ENCODE measurements around the gene VTI1B. TPM values are rescaled to one million over a fixed set of nuclear protein-coding genes. Genes with fewer than 3 reads are reported as not detected.

Gene VTI1B
- total and polyA plus RNA-seq, 2 of the 4 experiments (the other 2 are of a cell fraction) = 61.8 to 90.2 TPM

GRCh38 chr14:67609642-67610310, 64.7 kb downstream of the VTI1B start:
- in situ Hi-C loops (cut with MboI; ENCODE audit: low sequenced_read_pairs) = no loop called here
- no CpG with 5 or more reads among the region's 10 CpGs for WGBS, 2 experiments (ENCODE audit: extremely low coverage in 2 of 2, insufficient read length in 1 of 2)

More at GRCh38 chr14:67609642-67610310, 64.7 kb downstream of the VTI1B start:
- Histone ChIP-seq H3K36me3 (ENCODE audit: control insufficient read depth, insufficient read depth, low read length) (no peaks in the 10 kb centered on the region), H3K23ac (ENCODE audit: low read depth, low read length) (no peak overlapping the region), H2AFZ (replicated peaks; ENCODE audit: low read length, poor library complexity) (no peak overlapping the region), H4K5ac (ENCODE audit: low read depth, low read length) (no peak overlapping the region), H3K4me1 (ENCODE audit: control insufficient read depth, insufficient read depth, low read length) (no peaks in the 10 kb centered on the region), H3K27me3 (ENCODE audit: control insufficient read depth, insufficient read depth, low read length) (peaks cover 35% of the 10 kb centered on the region), H3K4me2 (ENCODE audit: low read depth, low read length) (no peak overlapping the region), H3K9me3 (ENCODE audit: control insufficient read depth, insufficient read depth, low read length) (no peaks in the 10 kb centered on the region), H4K8ac (ENCODE audit: low read depth in 2 of 2, low read length in 2 of 2) (no peak overlapping the region), H2BK5ac (ENCODE audit: low read depth, low read length, poor library complexity, severe bottlenecking) (no peak overlapping the region), H3K56ac (ENCODE audit: extremely low read depth, insufficient read depth, low read length) (no peak overlapping the region), H2AK5ac (ENCODE audit: low read depth, low read length) (no peak overlapping the region), H3K18ac (ENCODE audit: low read depth, low read length) (no peak overlapping the region), H3K14ac (replicated peaks; ENCODE audit: low read depth, low read length) (no peak overlapping the region), H3K79me1 (ENCODE audit: low read depth in 1 of 2, low read length in 2 of 2) (no peaks in the 10 kb centered on the region), H3K9ac (ENCODE audit: low read depth, low read length) (no peak overlapping the region), H3K4me3 (ENCODE audit: insufficient read depth, low read depth, low read length) (no peak overlapping the region), H2BK20ac (ENCODE audit: low read depth, low read length) (no peak overlapping the region), H2BK120ac (ENCODE audit: low read depth, low read length) (no peak overlapping the region), H4K91ac (ENCODE audit: insufficient read depth, low read depth, low read length) (no peak overlapping the region), H3K9me1 (ENCODE audit: insufficient read depth, low read length) (no peaks in the 10 kb centered on the region), H3K4ac (ENCODE audit: low read depth, low read length) (no peak overlapping the region), H3K27ac (ENCODE audit: insufficient read depth, low read length) (no peak overlapping the region), H2BK15ac (ENCODE audit: low read depth, low read length) (no peak overlapping the region), H4K20me1 (ENCODE audit: insufficient read depth, low read length) (no peaks in the 10 kb centered on the region), H2AK9ac (replicated peaks; ENCODE audit: low read depth, low read length, poor library complexity) (no peak overlapping the region)
- ATAC-seq (ENCODE audit: low read depth) = no peak
- ChIA-PET POLR2A (ENCODE audit: unreplicated experiment) (no interaction called here), CTCF (no interaction called here)
- dilution Hi-C loops (cut with HindIII; ENCODE audit: low sequenced_read_pairs, unreplicated experiment) (no loop called here), intact Hi-C loops (cut with micrococcal nuclease) (no loop called here)
- no peak for TF ChIP-seq SMC3 (IDR thresholded peaks at IDR 0.05; ENCODE audit: low read depth, low read length)
- no peak for TF ChIP-seq MXI1 (IDR thresholded peaks at IDR 0.05; ENCODE audit: borderline replicate concordance, low read depth, low read length)
- no peak for TF ChIP-seq RAD21 (IDR thresholded peaks at IDR 0.05; ENCODE audit: low read length)
- no peak for TF ChIP-seq FOS (IDR thresholded peaks at IDR 0.05; ENCODE audit: low read depth, low read length)
- TF ChIP-seq USF2 (IDR thresholded peaks at IDR 0.05; ENCODE audit: low read depth, low read length) = no peak
- TF ChIP-seq, protein P1, sequence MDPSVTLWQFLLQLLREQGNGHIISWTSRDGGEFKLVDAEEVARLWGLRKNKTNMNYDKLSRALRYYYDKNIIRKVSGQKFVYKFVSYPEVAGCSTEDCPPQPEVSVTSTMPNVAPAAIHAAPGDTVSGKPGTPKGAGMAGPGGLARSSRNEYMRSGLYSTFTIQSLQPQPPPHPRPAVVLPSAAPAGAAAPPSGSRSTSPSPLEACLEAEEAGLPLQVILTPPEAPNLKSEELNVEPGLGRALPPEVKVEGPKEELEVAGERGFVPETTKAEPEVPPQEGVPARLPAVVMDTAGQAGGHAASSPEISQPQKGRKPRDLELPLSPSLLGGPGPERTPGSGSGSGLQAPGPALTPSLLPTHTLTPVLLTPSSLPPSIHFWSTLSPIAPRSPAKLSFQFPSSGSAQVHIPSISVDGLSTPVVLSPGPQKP (IDR thresholded peaks at IDR 0.05; ENCODE audit: borderline replicate concordance, low read depth, low read length) = no peak
- TF ChIP-seq MAFK (IDR thresholded peaks at IDR 0.05; ENCODE audit: low read depth, low read length) = no peak
- no peak for TF ChIP-seq BHLHE40 (IDR thresholded peaks at IDR 0.05; ENCODE audit: low read depth, low read length)
- no TSS peak for BruUV-seq (replicated peaks)
- DNase-seq = no peak

Data from IMR-90 (cell line).